GM19372 (cell line): ENCODE results near the gene SIVA1.

Experiments used
- ATAC-seq: cut with Tn5 transposase; IDR thresholded peaks from one replicate; pipeline ENCODE4 v1.9.1; 2021; ENCODE audit warnings: mild to moderate bottlenecking, low read depth, moderate library complexity; ENCODE audit not compliant: unreplicated experiment

The SIVA1 gene

GRCh38 chr14:104805326-104805678 lies 52.4 kb downstream of the SIVA1 start:
- no peak for ATAC-seq

GRCh38 chr14:104805941-104806624 lies 53.1 kb downstream of the SIVA1 start:
- no peak for ATAC-seq

- ATAC-seq: no peak
Observed at GRCh38 chr14:104806625-104807465, 53.9 kb downstream of the SIVA1 start.

DNA sequence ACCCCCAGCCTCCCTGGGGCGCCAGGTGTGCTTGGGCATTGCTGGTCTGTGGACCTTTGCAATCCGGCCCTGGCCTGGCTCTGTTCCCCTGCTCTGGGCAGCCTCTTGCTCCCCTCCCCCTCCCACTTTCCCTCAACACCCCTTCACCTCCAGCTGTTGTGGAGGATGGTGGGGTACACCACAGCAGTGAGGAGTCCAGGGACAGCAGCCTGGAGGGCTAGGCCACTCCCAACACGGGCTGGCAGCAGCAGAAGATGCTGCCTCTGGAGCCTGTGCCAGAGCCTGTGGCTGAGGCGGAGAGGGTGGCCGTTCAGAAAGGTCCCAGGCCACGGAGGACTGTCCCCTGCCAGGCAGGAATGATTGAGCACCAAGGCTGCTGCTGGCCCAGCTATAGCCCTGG lies 55.5 kb downstream of the SIVA1 start:
- ATAC-seq: no peak
